GM18951 (cell line): ENCODE measurements around the gene PLD1.
"Not testable (repeated sequence)": the region's sequence is repeated elsewhere in the genome, so short reads cannot be mapped to it uniquely, and the experiment has no call there.

Source experiments
- POLR2A ChIP-seq: IDR thresholded peaks from 4 replicates; pipeline ENCODE4 v1.6.1; 2011; ENCODE audit warnings: mild to moderate bottlenecking; ENCODE audit not compliant: insufficient read length, insufficient read depth; ENCODE audit errors: extremely low read depth
- in situ Hi-C: fragments of 300-500 bp; cut with MboI; formaldehyde crosslinking; loops from one replicate; pipeline ENCODE4 v1.12.0; 2022; ENCODE audit warnings: low sequenced_read_pairs, mixed read lengths, inconsistent platforms; ENCODE audit not compliant: unreplicated experiment

Gene PLD1

DNA sequence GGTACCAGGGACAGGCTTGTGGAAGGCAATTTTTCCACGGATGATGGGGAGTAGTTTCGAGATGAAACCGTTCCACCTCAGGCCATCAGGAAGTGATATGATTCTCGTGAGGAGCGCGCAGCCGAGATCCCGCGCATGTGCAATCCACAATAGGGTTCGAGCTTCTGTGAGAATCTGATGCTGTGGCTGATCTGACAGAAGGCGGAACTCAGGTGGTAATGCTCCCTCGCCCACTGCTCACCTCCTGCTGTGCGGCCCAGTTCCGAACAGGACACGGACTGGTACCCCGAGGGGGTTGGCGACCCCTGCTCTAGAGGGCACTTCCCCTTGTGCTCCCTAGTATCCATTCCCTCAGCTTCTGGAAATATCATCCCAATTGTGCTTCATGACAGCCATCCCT lies 99.9 kb downstream of the PLD1 start:
- no peak for TF ChIP-seq POLR2A
- in situ Hi-C loops = no loop called here

DNA sequence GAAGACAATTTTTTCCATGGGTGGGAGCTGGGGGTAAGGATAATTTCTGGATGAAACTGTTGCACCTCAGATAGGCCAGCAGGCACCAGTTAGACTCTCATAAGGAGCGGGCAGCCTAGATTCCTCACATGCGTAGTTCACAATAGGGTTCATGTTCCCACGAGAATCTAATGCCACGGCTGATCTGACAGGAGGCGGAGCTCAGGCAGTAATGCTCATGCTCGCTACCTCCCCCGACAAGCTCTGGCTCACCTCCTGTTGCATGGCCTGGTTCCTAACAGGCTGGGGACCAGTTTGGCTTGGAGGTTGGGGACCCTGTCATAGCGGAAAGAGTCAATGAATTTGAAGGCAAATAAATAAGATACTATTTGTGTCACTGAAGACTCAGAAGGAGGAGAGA lies 105.5 kb downstream of the PLD1 start:
- in situ Hi-C loops = no loop called here
- no peak for TF ChIP-seq POLR2A

DNA sequence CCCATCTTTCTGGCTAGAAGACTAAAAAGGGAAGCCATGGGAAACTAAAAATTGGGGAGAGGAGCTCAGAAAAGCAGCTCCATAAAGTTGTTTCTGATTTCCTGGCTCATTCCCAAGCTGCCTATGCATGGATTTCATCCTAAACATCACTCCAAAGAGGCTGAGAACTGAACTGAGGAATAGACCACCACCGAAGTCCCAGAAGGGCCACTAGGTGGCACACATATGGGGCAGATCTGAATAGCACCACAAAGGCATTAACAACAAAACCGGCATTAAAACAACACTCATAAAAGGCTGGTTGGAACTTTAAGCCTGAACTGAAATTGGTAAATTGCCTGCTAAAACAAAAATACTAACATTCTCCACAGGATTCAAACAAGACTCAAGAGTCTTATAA lies 106.3 kb downstream of the PLD1 start:
- TF ChIP-seq POLR2A = no peak
- in situ Hi-C loops = no loop called here

DNA sequence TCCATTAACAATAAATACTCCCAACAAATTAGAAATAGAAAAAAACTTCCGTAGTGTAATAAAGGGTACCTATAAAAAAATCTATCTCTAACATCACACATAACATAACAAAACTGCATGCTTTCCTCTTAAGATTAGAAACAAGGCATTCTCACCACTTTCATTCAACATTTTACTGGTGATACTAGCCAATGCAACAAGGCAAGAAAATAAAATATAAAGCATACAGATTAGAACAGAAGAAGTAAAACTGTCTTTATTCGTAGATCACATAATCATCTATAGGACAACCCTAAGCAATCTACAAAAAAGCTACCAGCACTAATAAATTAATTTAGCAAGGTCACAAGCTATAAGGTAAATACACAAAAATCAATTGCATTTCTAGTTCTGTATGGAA lies 107.1 kb downstream of the PLD1 start:
- TF ChIP-seq POLR2A = no peak

DNA sequence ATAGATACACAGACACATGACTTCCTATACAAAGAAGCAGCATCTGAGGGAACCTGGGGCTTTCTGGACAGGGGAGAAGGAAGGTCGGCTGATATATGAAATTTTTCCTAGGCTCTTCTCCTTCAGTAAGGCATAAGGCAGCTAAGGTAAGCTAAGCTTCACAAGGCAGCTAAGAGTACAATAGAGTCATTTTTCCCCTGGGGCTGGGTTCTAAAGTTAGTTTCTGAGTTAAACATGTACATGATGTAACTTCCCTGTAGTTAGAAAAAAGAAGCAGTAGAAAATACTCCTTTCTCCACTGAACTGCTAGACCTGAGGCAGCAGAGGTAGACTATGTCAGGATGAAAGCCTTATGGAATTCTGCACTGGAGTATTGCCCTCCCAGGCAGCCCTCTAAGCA lies 109.6 kb downstream of the PLD1 start:
- in situ Hi-C loops = no loop called here
- TF ChIP-seq POLR2A = no peak

More for the DNA sequence above, 107.1 kb downstream of the PLD1 start:
- in situ Hi-C loops = no loop called here

DNA sequence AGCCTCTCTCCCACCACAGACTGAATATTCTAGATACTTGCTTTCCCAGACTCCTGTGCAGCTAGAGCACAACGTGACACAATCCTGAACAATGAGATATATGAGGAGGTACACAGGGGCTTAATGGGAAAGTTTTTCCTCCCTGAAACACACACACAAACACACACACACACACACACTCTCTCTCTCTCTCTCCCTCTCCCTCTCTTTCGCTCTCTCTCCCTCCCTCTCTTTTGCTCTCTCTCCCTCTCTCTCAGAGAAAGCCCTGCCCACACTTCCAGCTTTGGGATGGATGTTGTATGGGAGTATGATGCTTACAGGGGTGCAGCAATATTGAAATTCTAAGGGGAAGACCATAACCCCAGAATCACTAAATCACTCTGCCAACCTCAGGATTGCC lies 110.1 kb downstream of the PLD1 start:
- no peak for TF ChIP-seq POLR2A
- in situ Hi-C loops = no loop called here

DNA sequence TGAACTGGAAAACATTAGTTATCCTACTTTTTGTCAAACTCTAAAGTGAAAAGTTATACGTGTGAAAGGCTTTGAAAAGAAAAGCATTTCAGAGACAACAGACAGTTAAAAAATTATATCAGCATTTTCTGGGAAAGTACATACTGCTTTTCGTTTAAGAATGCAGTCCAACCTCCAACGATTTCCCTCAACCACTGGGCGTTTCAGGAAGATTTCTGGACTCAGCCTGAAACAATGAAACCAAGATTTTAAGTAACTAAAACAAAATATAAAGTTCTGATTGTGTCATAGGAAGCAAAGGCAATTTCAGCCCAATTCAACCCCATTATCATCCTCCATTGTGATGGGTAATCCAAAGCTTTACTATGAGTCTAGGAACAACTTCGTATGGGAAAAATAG lies 110.7 kb downstream of the PLD1 start:
- in situ Hi-C loops = no loop called here
- no peak for TF ChIP-seq POLR2A

DNA sequence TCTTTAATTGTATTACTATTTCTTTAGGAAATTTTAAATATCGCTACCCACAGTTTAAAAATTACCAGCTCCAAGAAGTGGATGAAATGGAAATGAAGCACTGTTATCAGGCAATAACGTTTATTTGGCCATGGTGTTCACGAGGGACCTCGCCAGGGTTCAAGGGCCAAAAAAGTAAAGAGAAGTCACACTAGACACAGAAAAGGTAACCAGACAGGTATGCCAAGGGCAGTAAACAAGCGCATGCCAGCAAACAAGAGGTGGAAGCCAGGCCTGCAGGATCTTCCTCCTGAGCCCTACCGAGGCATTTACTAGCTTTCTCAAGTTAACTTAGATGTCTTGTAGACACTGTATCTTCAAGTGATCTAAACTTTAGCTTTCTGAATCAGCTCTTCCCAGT lies 113.5 kb downstream of the PLD1 start:
- in situ Hi-C loops = no loop called here
- no peak for TF ChIP-seq POLR2A

DNA sequence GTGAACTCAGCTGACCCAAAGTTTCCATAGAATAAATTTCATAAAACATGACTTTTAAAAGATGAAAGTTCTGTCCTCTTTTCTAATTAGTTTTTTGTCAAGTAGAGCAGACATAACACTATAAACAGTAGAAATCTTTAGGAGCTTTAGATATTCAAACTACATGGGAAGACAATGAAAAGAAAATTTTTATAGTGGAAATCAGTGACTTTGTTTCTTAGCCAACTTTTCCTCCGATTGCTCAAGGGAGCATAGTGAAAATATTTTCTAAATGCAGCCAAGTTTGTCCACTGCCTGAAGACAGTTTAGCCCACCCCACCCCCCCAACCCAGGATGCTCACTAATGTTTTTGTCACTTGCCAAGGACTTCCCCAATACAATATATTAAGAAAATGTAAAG lies 114.9 kb downstream of the PLD1 start:
- in situ Hi-C loops = no loop called here
- no peak for TF ChIP-seq POLR2A

DNA sequence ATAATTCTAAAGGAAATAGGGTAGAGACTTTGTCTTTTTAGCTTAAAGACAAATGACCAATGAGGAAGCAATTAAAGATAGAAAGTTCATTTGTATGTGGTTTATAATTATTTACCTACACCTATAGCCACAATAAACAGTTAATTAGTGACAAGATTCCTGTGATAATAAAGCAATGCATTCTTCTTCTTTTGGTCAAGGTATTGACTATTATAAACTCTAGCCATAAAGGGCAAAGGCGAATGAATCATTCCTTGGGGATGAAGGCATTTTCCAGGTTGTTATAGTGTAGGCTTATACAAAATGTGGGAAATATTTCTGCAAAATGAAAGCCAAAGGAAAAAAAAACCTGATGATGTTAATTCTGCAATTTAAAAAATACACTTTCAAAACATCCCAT lies 115.4 kb downstream of the PLD1 start:
- in situ Hi-C loops = no loop called here

DNA sequence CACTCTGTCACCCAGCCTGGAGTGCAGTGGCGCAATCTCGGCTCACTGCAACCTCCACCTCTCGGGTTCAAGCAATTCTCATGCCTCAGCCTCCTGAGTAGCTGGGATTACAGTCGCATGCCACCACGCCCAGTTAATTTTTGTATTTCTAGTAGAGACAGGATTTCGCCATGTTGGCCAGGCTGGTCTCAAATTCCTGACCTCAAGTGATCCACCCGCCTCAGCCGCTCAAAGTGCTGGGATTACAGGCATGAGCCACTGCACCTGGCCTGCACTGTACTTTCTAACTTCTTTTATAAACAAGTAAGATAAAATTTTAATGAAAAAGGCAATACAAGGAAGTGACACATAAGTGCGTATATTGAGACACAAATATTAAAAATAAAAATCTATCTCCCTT lies 117.7 kb downstream of the PLD1 start:
- in situ Hi-C loops = not testable (repeated sequence)

More for the DNA sequence above, 115.4 kb downstream of the PLD1 start:
- no peak for TF ChIP-seq POLR2A

DNA sequence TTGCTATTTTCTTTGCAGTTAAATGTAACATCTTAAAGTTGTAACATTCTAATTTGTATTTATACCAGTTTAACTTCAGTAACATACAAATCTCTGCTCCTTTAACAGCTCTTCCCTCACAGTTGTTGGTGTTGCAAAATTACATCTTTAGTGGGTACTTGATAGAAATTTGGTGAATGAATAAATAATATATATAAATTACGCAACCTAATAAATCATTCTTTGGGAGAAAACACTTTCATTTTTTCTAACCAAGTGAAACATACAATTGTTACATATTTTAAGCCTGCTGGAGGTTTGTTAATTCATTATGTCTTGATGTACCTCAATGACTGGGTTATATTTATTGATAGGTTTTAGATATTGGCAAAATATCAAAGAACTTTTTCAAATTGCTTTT lies 118.8 kb downstream of the PLD1 start:
- in situ Hi-C loops = no loop called here
- TF ChIP-seq POLR2A = no peak

DNA sequence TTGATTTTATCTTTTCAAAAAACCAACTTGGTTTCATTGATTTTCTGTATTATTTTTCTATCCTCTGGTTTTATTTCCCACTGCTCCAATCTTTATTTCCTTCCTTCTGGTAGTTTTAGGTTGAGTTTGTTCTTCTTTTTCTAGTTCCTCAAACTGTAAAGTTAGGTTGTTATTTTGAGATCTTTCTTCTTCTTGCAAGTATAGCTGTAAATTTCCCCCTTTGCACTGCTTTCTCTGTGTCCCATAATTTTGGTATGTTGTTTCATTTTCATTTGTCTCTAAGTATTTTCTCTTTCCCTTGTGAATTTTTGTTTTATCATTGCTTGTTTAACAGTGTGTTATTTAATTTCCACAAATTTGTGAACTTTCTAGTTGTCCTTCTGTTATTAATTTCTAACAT lies 120.0 kb downstream of the PLD1 start:
- in situ Hi-C loops = no loop called here
- no peak for TF ChIP-seq POLR2A

DNA sequence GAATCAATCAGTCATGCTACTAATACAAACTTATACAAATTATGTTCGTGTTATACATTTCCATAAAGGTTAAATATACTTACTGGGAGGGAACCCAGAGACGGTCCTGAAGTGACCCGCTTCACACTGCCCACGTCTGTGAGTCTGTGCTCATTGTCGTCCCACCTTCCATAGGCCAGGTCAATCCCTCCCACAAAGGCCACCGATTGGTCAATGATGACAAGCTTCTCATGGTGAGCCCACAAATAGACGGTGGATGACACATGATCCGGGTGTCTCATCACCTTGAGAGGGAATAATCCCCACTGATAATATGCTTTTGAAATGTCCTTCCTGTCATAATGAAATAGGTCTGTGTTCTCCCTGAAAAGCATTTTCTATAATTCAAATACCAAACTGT lies 121.7 kb downstream of the PLD1 start:
- no peak for TF ChIP-seq POLR2A
- in situ Hi-C loops = no loop called here

DNA sequence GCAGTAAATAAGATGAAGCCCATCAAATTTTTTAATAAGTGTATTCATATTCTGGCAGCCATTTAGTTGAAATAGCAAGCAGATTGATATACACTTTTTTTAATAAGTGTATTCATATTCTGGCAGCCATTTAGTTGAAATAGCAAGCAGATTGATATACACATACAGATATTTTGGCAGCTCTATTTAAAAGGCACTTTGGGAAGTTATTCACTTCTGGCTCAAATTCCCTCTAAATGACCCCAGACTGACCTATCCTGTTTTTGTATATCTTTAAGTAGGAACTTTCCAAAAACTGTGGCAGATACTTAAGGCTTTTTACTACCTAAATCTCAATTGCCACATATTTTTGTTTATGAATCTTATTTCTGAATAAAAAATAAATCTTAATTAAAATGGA lies 122.3 kb downstream of the PLD1 start:
- no peak for TF ChIP-seq POLR2A
- in situ Hi-C loops = no loop called here

DNA sequence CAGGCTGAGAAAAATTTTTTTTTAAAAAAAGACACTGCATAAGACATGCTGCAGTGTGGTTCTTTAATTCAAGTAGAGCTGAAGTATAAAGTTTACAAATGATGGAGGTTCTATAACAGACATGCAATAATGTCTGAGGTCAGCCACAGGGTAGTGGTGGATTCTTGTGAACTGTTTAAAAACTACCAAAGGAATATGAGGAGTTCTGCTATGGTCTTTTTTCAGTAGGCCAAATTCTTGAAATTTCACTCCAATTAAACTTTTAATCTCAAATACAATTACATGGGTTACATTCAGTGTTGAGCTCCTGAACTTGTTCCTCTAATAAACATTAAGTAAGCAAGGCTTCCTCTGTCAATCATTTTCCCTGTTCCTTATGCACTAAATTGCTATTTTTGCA lies 122.7 kb downstream of the PLD1 start:
- in situ Hi-C loops = no loop called here
- no peak for TF ChIP-seq POLR2A

DNA sequence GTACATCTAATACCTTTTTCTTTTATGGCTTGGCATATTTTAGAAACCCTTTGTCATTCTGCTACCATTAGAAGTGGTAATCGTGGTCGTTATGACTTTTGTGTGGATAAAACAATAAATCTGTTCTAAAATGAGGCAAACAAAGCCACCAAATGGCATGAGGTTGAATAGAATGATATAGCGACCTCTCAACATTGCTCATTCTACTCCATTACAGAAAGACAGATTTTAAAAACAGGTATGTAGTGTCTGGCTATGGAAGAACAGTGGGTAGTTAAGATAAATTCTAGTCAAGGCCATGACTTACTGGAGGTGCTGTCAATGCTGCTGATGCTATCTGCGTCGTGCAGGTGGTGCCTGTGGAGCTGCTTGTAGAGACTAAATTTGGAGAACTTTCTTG lies 123.2 kb downstream of the PLD1 start:
- in situ Hi-C loops = no loop called here
- TF ChIP-seq POLR2A = no peak
